ENCODE measurements around the gene NF2. TPM values are rescaled to one million over a fixed set of nuclear protein-coding genes. Genes with fewer than 3 reads are reported as not detected.

Gene NF2
- total RNA-seq (2021; fragmentation: NEBNext Ultra II Directional; extraction: Animal tissue kit (Norgen Biotek cat#: 25700)) = 53.6 and 54.9 TPM in 2 replicates
- 17.6 and 18.3 TPM in 2 replicates for polyA plus RNA-seq (2011; rRNA removed)
- polyA plus RNA-seq (2011; cell fraction: cytosol; rRNA removed) = 13.8 TPM
- polyA plus RNA-seq (2011; cell fraction: nucleus; rRNA removed) = 17.7 TPM
- 15.3 to 18.9 TPM (median 15.8 TPM) in 4 replicates for polyA plus RNA-seq (2012, experiment 1 of 2)
- 8.3 TPM for polyA plus RNA-seq (2012, experiment 2 of 2)
- 13.5 TPM for polyA plus RNA-seq (2013, experiment 1 of 2)
- 14.1 TPM for polyA plus RNA-seq (2013, experiment 2 of 2)
- polyA minus RNA-seq (2011; rRNA and poly(A)+ RNA removed) = 28.8 and 36.2 TPM in 2 replicates
- 23.5 TPM for polyA minus RNA-seq (2011; cell fraction: cytosol; rRNA and poly(A)+ RNA removed)
- polyA minus RNA-seq (2011; cell fraction: nucleus; rRNA and poly(A)+ RNA removed) = 22.7 TPM
- long read RNA-seq, experiment 1, partial matches to known transcripts = 5 of 9 reads
- long read RNA-seq, experiment 1, other reads (novel, unspliced or antisense) = 4 of 9 reads
- long read RNA-seq, experiment 2, partial matches to known transcripts = 4 of 4 reads
- long read RNA-seq, experiment 2, other reads (novel, unspliced or antisense) = 0 of 4 reads

- no peaks in the 10 kb centered on the region for H3K27me3 ChIP-seq (replicated peaks in 1 of 4; ENCODE audit: control insufficient read depth in 3 of 4, extremely low read depth in 1 of 4, insufficient read depth in 3 of 4, low read length in 3 of 4)
- H3K4me2 ChIP-seq (ENCODE audit: insufficient read depth in 1 of 2, low read depth in 2 of 2, low read length in 2 of 2) = peak within 1 kb of the TSS; percentile 54 to 77
- H2BK120ac ChIP-seq (replicated peaks; ENCODE audit: low read depth, low read length) = no peak within 1 kb of the TSS
- peak within 1 kb of the TSS; percentile 52; the same call in 1 of the 2 replicates for H2BK5ac ChIP-seq (ENCODE audit: low read depth, low read length)
- H3K14ac ChIP-seq (ENCODE audit: insufficient read length) = no peak within 1 kb of the TSS
- H3K9me3 ChIP-seq (ENCODE audit: insufficient read depth in 2 of 2, low read depth in 1 of 2, low read length in 1 of 2) = no peaks in the 10 kb centered on the region
- H3K18ac ChIP-seq (ENCODE audit: extremely low read depth, low read length) = peak within 1 kb of the TSS; percentile 52
- H2BK12ac ChIP-seq (ENCODE audit: low read depth, low read length) = no peak within 1 kb of the TSS
- ChIA-PET CTCF (ENCODE audit: partially characterized antibody) (interaction anchor here (0.8 to 4.2 kb wide), 3 partner anchors 14 to 26 kb away, joined by 3 to 39 read pairs (median 21); no protein-coding TSS in a partner anchor), POLR2A (ENCODE audit: partially characterized antibody) (interaction anchor here (0.9 to 1.2 kb wide), 5 partner anchors 21 to 634 kb away, joined by 3 to 4 read pairs (median 3); no protein-coding TSS in a partner anchor)
- H3K23me2 ChIP-seq (ENCODE audit: low read depth, low read length) = no peaks in the 10 kb centered on the region
- peak within 1 kb of the TSS; percentile 79 to 94 (median 82) for H3K4me3 ChIP-seq (ENCODE audit: extremely low read depth in 1 of 4, insufficient read depth in 2 of 4, low read depth in 3 of 4, low read length in 4 of 4)
- H2AK5ac ChIP-seq (ENCODE audit: low read depth, low read length) = no peak within 1 kb of the TSS
- H3K27ac ChIP-seq (ENCODE audit: low read depth, low read length) = peak within 1 kb of the TSS; percentile 13; the same call in 1 of the 2 replicates
- H2BK15ac ChIP-seq (ENCODE audit: low read length) = no peak within 1 kb of the TSS
- H2BK20ac ChIP-seq (ENCODE audit: low read length) = no peak within 1 kb of the TSS
- H4K5ac ChIP-seq (ENCODE audit: insufficient read length, low read depth, low read length) = peak within 1 kb of the TSS; percentile 47
- FAIRE-seq = peak; percentile 83
- peaks cover 3 to 10% (median 4%) of the 10 kb centered on the region in 4 experiments; a peak in 5 of 7 replicates for H3K4me1 ChIP-seq (replicated peaks in 1 of 4; ENCODE audit: control insufficient read depth in 3 of 4, insufficient read depth in 4 of 4, low read length in 3 of 4)
- no peak within 1 kb of the TSS; the same call in 1 of the 2 replicates for H2AFZ ChIP-seq (ENCODE audit: low read length)
- peak within 1 kb of the TSS; percentile 50 to 61 (median 58) for H3K9ac ChIP-seq (replicated peaks in 1 of 4; ENCODE audit: extremely low read depth in 1 of 4, low read depth in 3 of 4, low read length in 3 of 4)
- H3K23ac ChIP-seq (ENCODE audit: insufficient read length) = no peak within 1 kb of the TSS
- WGBS, 2 experiments (ENCODE audit: extremely low coverage in 1 of 2, insufficient coverage in 1 of 2, insufficient read length in 1 of 2, insufficient replicate concordance in 2 of 2, low coverage in 1 of 2, low lambda C conversion rate in 2 of 2, missing lambda C conversion rate in 1 of 2) = 1% methylated on average over 53 of the region's 74 CpGs; no CpG with 5 or more reads in 1 of the 2 experiments
- no peaks in the 10 kb centered on the region; the same call in none of the 2 replicates for H3K79me1 ChIP-seq (ENCODE audit: low read depth, low read length)
- no peak within 1 kb of the TSS for H3K56ac ChIP-seq (replicated peaks; ENCODE audit: insufficient read length, low read depth, low read length)
- H3K4ac ChIP-seq (replicated peaks; ENCODE audit: insufficient read length, low read depth, low read length) = no peak within 1 kb of the TSS
- peak within 1 kb of the TSS; percentile 88 for H4K8ac ChIP-seq (ENCODE audit: extremely low read depth, insufficient read depth, low read length)
- DNase-seq (ENCODE audit: low read depth in 1 of 2, low spot score in 2 of 2) = peak; percentile 95 to 99
- peaks cover 0 to 2% of the 10 kb centered on the region in 2 experiments for H4K20me1 ChIP-seq (replicated peaks in 1 of 2; ENCODE audit: control insufficient read depth in 1 of 2, insufficient read depth in 2 of 2, low read length in 2 of 2)
- H3K79me2 ChIP-seq (ENCODE audit: control insufficient read depth in 1 of 2, insufficient read depth in 2 of 2, low read length in 2 of 2) = peaks cover 0 to 10% of the 10 kb centered on the region in 2 experiments; a peak in 2 of 4 replicates
- H3K36me3 ChIP-seq (ENCODE audit: control insufficient read depth in 2 of 4, insufficient read depth in 4 of 4, low read length in 3 of 4) = no peaks in the 10 kb centered on the region
- peak within 1 kb of the TSS; percentile 60 for H4K91ac ChIP-seq (replicated peaks; ENCODE audit: insufficient read length, low read length)
- TF ChIP-seq ASH2L (IDR thresholded peaks at IDR 0.05; ENCODE audit: low read length) = peak; percentile 94
- TF ChIP-seq YY1 (IDR thresholded peaks at IDR 0.05; ENCODE audit: low read depth, low read length) = peak; percentile 74
- 0 out of 2 replicates have a peak, but pooled peaks have one; percentile 63 for TF ChIP-seq RBBP5 (IDR thresholded peaks at IDR 0.05; ENCODE audit: borderline replicate concordance, low read depth, low read length)
- TF ChIP-seq, protein P1, sequence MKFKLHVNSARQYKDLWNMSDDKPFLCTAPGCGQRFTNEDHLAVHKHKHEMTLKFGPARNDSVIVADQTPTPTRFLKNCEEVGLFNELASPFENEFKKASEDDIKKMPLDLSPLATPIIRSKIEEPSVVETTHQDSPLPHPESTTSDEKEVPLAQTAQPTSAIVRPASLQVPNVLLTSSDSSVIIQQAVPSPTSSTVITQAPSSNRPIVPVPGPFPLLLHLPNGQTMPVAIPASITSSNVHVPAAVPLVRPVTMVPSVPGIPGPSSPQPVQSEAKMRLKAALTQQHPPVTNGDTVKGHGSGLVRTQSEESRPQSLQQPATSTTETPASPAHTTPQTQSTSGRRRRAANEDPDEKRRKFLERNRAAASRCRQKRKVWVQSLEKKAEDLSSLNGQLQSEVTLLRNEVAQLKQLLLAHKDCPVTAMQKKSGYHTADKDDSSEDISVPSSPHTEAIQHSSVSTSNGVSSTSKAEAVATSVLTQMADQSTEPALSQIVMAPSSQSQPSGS (IDR thresholded peaks at IDR 0.05; ENCODE audit: low read length) = no peak
- TF ChIP-seq SP1 (IDR thresholded peaks at IDR 0.05; ENCODE audit: low read depth, low read length) = peak; percentile 98
- peak; percentile 66 for TF ChIP-seq TAF7 (optimal IDR thresholded peaks at IDR 0.05; ENCODE audit: borderline replicate concordance, low read depth, low read length)
- TF ChIP-seq TAF1 (IDR thresholded peaks at IDR 0.05; ENCODE audit: low read depth, low read length) = peak; percentile 56; the same call in 1 of the 2 replicates
Observed at GRCh38 chr22:29603358-29604075, at the start of gene NF2. Gene NF2, plus strand, starts transcription at chr22:29603633. Its CDS starts 366 bp downstream, at chr22:29603999.
